GM18873 (cell line): ENCODE data around the gene ERP44.
A peak's percentile ranks its signal among the peaks of the same experiment; 100 is the strongest.
"Not testable (repeated sequence)": the region's sequence is repeated elsewhere in the genome, so short reads cannot be mapped to it uniquely, and the experiment has no call there.

Source experiments
- ATAC-seq: cut with Tn5 transposase; IDR thresholded peaks from one replicate; pipeline ENCODE4 v1.9.1; 2021; ENCODE audit warnings: mild to moderate bottlenecking, moderate library complexity, moderate number of reproducible peaks; ENCODE audit not compliant: unreplicated experiment, low FRiP score

The ERP44 gene

GRCh38 chr9:100098887-100099721, at the start of gene ERP44, which contains the start of gene INVS:
Gene ERP44 (minus strand): TSS chr9:100099000. CDS start chr9:100098840, 160 bp downstream.
Gene INVS (plus strand): TSS chr9:100099243. CDS start chr9:100104522, 5,279 bp downstream.
- ATAC-seq: peak; percentile 98

DNA sequence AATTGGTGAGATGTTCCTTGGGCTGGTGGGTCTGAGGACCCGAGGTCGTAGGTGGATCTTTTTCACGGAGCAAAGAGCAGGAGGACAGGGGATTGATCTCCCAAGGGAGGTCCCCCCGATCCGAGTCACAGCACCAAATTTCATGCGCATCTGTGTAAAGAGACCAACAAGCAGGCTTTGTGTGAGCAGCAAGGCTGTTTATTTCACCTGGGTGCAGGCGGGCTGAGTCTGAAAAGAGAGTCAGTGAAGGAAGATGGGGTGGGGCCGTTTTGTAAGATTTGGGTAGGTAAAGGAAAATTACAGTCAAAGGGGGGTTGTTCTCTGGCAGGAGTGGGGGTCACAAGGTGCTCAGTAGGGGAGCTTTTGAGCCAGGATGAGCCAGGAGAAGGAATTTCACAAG, 47.2 kb upstream of the ERP44 start:
- ATAC-seq: not testable (repeated sequence)

- not testable (repeated sequence) for ATAC-seq
Measured at GRCh38 chr9:100145167-100145934, 46.6 kb upstream of the ERP44 start.

- not testable (repeated sequence) for ATAC-seq
Measured at GRCh38 chr9:100141862-100142261, 43.1 kb upstream of the ERP44 start.

GRCh38 chr9:100140303-100140702, 41.5 kb upstream of the ERP44 start:
- not testable (repeated sequence) for ATAC-seq

DNA sequence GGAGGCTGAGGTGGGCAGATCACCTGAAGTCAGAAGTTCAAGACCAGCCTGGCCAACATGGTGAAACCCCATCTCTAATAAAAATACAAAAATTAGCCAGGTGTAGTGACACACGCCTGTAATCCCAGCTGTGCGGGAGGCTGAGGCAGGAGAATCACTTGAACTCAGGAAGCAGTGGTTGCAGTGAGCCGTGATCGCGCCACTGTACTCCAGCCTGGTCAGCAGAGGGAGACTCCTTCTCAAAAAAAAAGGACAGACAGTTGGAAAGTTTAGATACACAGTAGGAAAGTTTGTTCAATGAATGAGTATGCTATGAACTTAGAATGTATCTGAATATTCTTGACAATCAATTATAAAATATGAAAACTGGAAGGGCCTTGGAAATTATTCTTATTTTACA, 38.0 kb upstream of the ERP44 start:
- not testable (repeated sequence) for ATAC-seq

GRCh38 chr9:100134731-100135130, 35.9 kb upstream of the ERP44 start:
- no peak for ATAC-seq

GRCh38 chr9:100131875-100132430, 33.2 kb upstream of the ERP44 start:
- ATAC-seq: no peak

GRCh38 chr9:100131216-100131615, 32.4 kb upstream of the ERP44 start:
- no peak for ATAC-seq

DNA sequence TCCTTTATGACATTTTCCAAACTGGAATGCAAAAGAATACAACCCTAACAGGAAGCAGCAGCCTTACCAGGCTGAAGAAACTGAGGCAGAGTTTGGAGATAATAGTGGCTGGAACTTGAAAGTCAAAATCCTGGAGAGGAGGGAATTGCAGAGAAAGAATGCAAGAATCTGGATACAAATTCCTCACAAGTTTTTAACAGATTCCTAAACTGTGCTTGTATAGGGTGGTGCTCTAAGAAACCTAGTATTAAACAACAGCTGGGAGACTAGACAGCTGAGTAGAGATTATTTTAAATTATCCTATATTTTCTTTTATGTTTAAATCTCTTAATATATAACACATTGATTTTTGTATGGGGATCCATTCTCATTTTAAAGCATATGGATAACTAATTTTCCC, 31.0 kb upstream of the ERP44 start:
- no peak for ATAC-seq

GRCh38 chr9:100126423-100126822, 27.6 kb upstream of the ERP44 start:
- no peak for ATAC-seq

DNA sequence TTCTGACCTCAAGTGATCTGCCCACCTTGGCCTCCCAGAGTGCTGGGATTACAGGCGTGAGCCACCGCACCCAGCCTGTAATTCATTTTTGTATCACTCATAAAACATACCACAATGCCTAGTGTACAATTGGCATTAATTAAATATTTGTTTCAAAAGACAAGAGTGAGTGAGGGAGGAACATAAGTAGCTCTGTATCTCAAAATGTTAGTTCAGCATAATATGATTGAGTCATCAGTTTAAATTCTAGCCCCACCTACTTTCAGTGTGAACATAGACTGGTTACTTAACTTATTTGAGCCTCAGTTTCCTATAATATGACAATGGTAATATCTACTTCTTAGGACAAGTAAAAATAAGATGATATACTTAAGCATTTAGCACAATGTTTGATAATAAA, 27.1 kb upstream of the ERP44 start:
- no peak for ATAC-seq

- ATAC-seq: no peak
Measured at GRCh38 chr9:100125236-100125635, 26.4 kb upstream of the ERP44 start.

- no peak for ATAC-seq
Measured at GRCh38 chr9:100120286-100120685, 21.5 kb upstream of the ERP44 start.

DNA sequence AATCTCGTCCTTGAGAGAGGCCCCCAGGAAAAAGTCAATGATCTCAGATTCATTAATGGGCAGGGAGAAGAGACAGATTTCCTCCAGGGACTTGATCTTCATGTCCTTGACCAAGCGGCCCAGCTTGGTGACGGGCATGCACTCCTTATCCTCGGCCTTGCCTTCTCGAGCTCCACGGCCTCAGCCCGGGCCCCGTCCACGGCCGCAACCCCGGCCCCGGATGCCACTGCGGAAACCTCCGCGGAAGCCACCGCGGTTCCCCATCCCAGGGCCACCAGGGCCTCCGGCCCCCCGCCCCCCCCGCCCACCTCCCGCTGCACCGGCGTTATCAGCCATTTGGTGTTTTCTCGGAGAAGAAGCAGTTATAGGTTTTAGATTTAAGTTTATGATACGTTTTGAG, 18.5 kb upstream of the ERP44 start:
- no peak for ATAC-seq

GRCh38 chr9:100112677-100113336, 14.0 kb upstream of the ERP44 start:
- no peak for ATAC-seq

- no peak for ATAC-seq
Measured at GRCh38 chr9:100111235-100111634, 12.4 kb upstream of the ERP44 start.

DNA sequence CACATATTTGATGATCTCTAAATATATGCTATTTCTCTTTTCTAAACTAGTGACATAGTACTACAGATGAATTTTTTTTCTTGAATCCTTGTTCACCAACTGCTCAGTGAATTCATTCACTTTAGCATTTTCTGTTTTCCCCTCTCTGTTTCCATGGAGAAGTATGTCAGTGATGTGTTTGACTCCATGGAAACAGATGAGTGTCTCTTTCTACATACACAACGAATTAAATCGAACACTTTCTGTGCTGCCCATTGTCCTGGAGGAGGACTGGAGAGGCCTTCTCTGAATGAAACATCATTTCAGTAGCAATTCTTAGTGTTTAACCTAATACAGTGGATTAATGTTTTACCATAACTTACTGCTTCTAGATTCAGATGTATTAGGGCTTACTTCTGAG, 9.8 kb upstream of the ERP44 start:
- ATAC-seq: no peak

DNA sequence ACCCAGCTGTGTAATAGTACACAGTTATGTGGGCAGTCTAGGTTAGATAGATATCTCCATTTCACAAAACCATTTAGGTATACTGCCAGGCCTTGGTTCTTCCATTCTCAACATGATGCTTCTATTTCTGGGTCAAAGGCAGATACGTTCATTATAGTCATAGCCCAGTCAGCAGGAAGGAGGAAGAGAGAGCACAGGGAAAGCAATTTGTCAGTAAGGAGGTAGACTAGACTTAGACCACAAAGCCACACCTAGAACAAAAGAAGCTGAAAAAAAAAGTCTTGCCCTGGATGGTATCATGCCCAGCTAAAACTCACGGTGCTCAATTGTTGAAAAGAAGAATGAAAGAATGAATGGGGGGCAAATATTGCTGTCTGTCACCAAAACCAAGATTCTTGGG, 7.8 kb upstream of the ERP44 start:
- no peak for ATAC-seq

- ATAC-seq: no peak
Measured at GRCh38 chr9:100105861-100106260, 7.1 kb upstream of the ERP44 start.

DNA sequence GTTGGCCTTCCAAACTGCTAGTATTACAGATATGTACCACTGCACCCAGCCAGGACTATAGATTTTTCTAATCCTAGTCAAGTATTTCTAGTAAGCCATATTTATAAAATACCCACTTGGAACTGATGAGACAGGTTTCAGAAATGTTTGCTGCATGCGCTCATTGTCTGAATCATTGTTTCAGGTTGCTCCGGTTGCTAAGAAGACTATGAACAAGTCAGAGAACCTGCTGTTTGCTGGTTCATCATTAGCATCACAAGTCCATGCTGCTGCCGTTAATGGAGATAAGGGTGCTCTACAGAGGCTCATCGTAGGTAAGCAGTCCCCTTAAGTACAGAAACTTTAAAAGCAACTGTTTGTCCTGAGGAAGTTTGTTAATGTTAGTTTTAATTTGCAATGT, 5.5 kb upstream of the ERP44 start:
- no peak for ATAC-seq
